NCI-H2107 treated with DMSO at 0.1 percent for 48 hours (cell line): ENCODE measurements around the gene NOL4L.

ENCODE experiments used
- DNase-seq: peaks from one replicate; lab custom pipeline; 2025; ENCODE audit not compliant: unreplicated experiment; lab: John Stamatoyannopoulos, UW

NOL4L gene

GRCh38 chr20:32487381-32487780, 97.8 kb downstream of the NOL4L start:
- DNase-seq, result no peak

GRCh38 chr20:32485770-32486478, 99.2 kb downstream of the NOL4L start:
- DNase-seq, result no peak

GRCh38 chr20:32484958-32485769, 100.0 kb downstream of the NOL4L start:
- peak; percentile 45 for DNase-seq

GRCh38 chr20:32484225-32484957, 100.7 kb downstream of the NOL4L start:
- no peak for DNase-seq

- DNase-seq, result peak; percentile 15
Observed at GRCh38 chr20:32483351-32484224, 101.5 kb downstream of the NOL4L start.

GRCh38 chr20:32482442-32483261, 102.5 kb downstream of the NOL4L start:
- no peak for DNase-seq

- DNase-seq, result no peak
Observed at GRCh38 chr20:32482143-32482441, 103.0 kb downstream of the NOL4L start.

GRCh38 chr20:32481311-32482142, 103.6 kb downstream of the NOL4L start:
- no peak for DNase-seq

- DNase-seq, result no peak
Observed at GRCh38 chr20:32480371-32481241, 104.5 kb downstream of the NOL4L start.

- DNase-seq, result no peak
Observed at GRCh38 chr20:32479697-32480171, 105.4 kb downstream of the NOL4L start.

- DNase-seq, result no peak
Observed at GRCh38 chr20:32479012-32479411, 106.1 kb downstream of the NOL4L start.

- DNase-seq, result no peak
Observed at GRCh38 chr20:32478576-32478975, 106.6 kb downstream of the NOL4L start.

GRCh38 chr20:32477594-32478512, 107.3 kb downstream of the NOL4L start:
- no peak for DNase-seq

GRCh38 chr20:32476684-32477593, 108.2 kb downstream of the NOL4L start:
- DNase-seq, result no peak

- no peak for DNase-seq
Observed at GRCh38 chr20:32474967-32475811, 109.9 kb downstream of the NOL4L start.
